PC-3 (cell line): ENCODE results near the gene IFNL1. TPM values are rescaled to one million over a fixed set of nuclear protein-coding genes. Genes with fewer than 3 reads are reported as not detected.

Source experiments
- ATAC-seq: fragments of 200-7000 bp; cut with Tn5 transposase; 2 replicates; pipeline ENCODE4 v1.9.1; 2020; ENCODE audit warnings: mild to moderate bottlenecking, moderate library complexity
- BruUV-seq: library from RNA; stranded (reverse); fragments of 400-500 nt; replicated peaks from 2 replicates; lab custom pipeline; 2021; lab: Mats Ljungman, UMichigan
- CTCF ChIA-PET: fragments of 300-600 bp; sonication (Branson Sonifier 250); formaldehyde crosslinking; loops from one replicate; lab custom pipeline; 2022; ENCODE audit warnings: antibody characterized with exemption; lab: Charles Lee
- POLR2A ChIA-PET: fragments of 300-600 bp; sonication (Branson Sonifier 250); formaldehyde crosslinking; loops from one replicate; lab custom pipeline; 2022; ENCODE audit warnings: antibody characterized with exemption; ENCODE audit not compliant: unreplicated experiment; lab: Charles Lee
- DNase-seq: peaks from one replicate; pipeline ENCODE4 v3.0.0-alpha.2; 2015
- H2AFZ ChIP-seq: fragments of 300-600 bp; sonication (generic); 2 replicates; pipeline ENCODE4 v1.6.0; 2016; ENCODE audit warnings: antibody characterized with exemption, low read length
- H3F3A ChIP-seq: fragments of 300-600 bp; sonication (generic); one replicate; pipeline ENCODE4 v1.6.0; 2017; ENCODE audit warnings: antibody characterized with exemption, low read length, control low read depth, mild to moderate bottlenecking; ENCODE audit not compliant: unreplicated experiment
- H3K27ac ChIP-seq: fragments of 300-600 bp; sonication (generic); 2 replicates; pipeline ENCODE4 v1.5.1; 2016; ENCODE audit warnings: mild to moderate bottlenecking, low read length
- H3K27me3 ChIP-seq: fragments of 300-600 bp; sonication (generic); 2 replicates; pipeline ENCODE4 v1.6.1; 2016; ENCODE audit warnings: low read length, mixed read lengths
- H3K36me3 ChIP-seq: fragments of 300-600 bp; sonication (generic); 2 replicates; pipeline ENCODE4 v1.6.1; 2016; ENCODE audit warnings: low read depth, mixed run types, low read length, mixed read lengths
- H3K4me1 ChIP-seq: fragments of 300-600 bp; sonication (generic); 2 replicates; pipeline ENCODE4 v1.5.1; 2016; ENCODE audit warnings: low read length; ENCODE audit not compliant: insufficient read depth
- H3K4me2 ChIP-seq: fragments of 300-600 bp; sonication (generic); 2 replicates; pipeline ENCODE4 v1.6.0; 2016; ENCODE audit warnings: low read length
- H3K4me3 ChIP-seq: fragments of 300-600 bp; sonication (generic); 2 replicates; pipeline ENCODE4 v1.5.1; 2016; ENCODE audit warnings: mild to moderate bottlenecking, low read length, mixed read lengths
- H3K79me2 ChIP-seq: fragments of 300-600 bp; sonication (generic); 2 replicates; pipeline ENCODE4 v1.6.1; 2017; ENCODE audit warnings: low read length, mixed read lengths
- H3K9ac ChIP-seq: fragments of 300-600 bp; sonication (generic); 2 replicates; pipeline ENCODE4 v1.6.0; 2016; ENCODE audit warnings: mild to moderate bottlenecking, low read length
- H3K9me2 ChIP-seq: fragments of 300-600 bp; sonication (generic); replicated peaks from 2 replicates; pipeline ENCODE4 v1.6.1; 2016; ENCODE audit warnings: mixed run types, low read length, mixed read lengths
- H3K9me3 ChIP-seq: fragments of 300-600 bp; sonication (generic); 2 replicates; pipeline ENCODE4 v1.6.1; 2016; ENCODE audit warnings: low read length, mixed read lengths
- H4K20me1 ChIP-seq: fragments of 300-600 bp; sonication (generic); 2 replicates; pipeline ENCODE4 v1.6.1; 2016; ENCODE audit warnings: low read length, mixed read lengths
- CTCF ChIP-seq: fragments of 300-600 bp; sonication (generic); conservative IDR thresholded peaks from 2 replicates; pipeline ENCODE4 v1.5.1; 2017; ENCODE audit warnings: antibody characterized with exemption, low read depth, mild to moderate bottlenecking, low read length
- EZH2 ChIP-seq: fragments of 300-600 bp; sonication (generic); IDR thresholded peaks from one replicate; pipeline ENCODE4 v1.6.1; 2017; ENCODE audit warnings: antibody characterized with exemption, mild to moderate bottlenecking, low read length; ENCODE audit not compliant: unreplicated experiment
- EZH2phosphoT487 ChIP-seq: fragments of 300-600 bp; sonication (generic); IDR thresholded peaks from 2 replicates; pipeline ENCODE4 v1.6.1; 2018; ENCODE audit warnings: mild to moderate bottlenecking, antibody characterized with exemption, low read length, borderline replicate concordance
- intact Hi-C: fragments of 100-400 bp; cut with micrococcal nuclease; formaldehyde crosslinking; loops from 2 replicates; pipeline ENCODE4 v1.9.0; 2023
- total RNA-seq: library from RNA; depleted of rRNA; stranded (reverse); fragments of >200 nt; gene quantifications from 2 replicates; pipeline ENCODE4 v1.2.3, GENCODE V29; 2014

The IFNL1 gene
- total RNA-seq, 1 experiment from 2014 or later = not detected

- intact Hi-C loops = no loop called here
- Histone ChIP-seq H3K4me3 (no peak overlapping the region), H3K9me3 (no peaks in the 10 kb centered on the region), H3F3A (no peaks in the 10 kb centered on the region), H4K20me1 (no peaks in the 10 kb centered on the region), H2AFZ (no peak overlapping the region), H3K9me2 (no peaks in the 10 kb centered on the region), H3K4me2 (no peak overlapping the region), H3K9ac (no peak overlapping the region), H3K36me3 (no peaks in the 10 kb centered on the region), H3K79me2 (no peaks in the 10 kb centered on the region), H3K27me3 (no peaks in the 10 kb centered on the region), H3K4me1 (no peaks in the 10 kb centered on the region), H3K27ac (no peak overlapping the region)
- POLR2A ChIA-PET = no interaction called here
- no TSS peak for BruUV-seq
- CTCF ChIA-PET = no interaction called here
- ATAC-seq (no peak), DNase-seq (no peak)
- TF ChIP-seq EZH2phosphoT487 (no peak), EZH2 (no peak), CTCF (no peak)
These were observed 38.3 kb downstream of the IFNL1 start for GRCh38 chr19:39334444-39334976.

DNA sequence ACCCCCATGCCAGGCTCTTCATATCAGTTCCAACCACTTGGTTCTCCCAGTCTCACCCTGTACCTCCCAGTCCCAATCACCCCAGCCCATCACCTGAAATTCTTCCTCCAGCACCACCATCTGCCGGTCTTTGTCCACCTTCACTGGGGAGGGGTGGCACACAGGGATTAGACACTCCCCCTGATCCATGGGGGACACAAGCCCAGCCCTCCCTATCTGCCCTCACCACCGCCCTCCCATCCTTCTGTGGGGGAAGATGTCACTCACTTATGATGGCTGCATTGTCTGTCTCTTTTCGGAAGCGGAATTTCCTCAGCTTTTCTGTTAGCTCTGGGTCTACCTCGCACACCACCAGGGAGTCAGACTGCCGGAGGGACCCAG, 39.0 kb downstream of the IFNL1 start:
- Histone ChIP-seq H3K27ac (no peak overlapping the region), H3K9ac (no peak overlapping the region), H3K4me1 (no peaks in the 10 kb centered on the region), H3K4me3 (no peak overlapping the region), H3K36me3 (no peaks in the 10 kb centered on the region), H3K9me3 (no peaks in the 10 kb centered on the region), H3K27me3 (no peaks in the 10 kb centered on the region), H3K4me2 (no peak overlapping the region), H3F3A (no peaks in the 10 kb centered on the region), H2AFZ (no peak overlapping the region), H3K79me2 (no peaks in the 10 kb centered on the region), H4K20me1 (no peaks in the 10 kb centered on the region), H3K9me2 (no peaks in the 10 kb centered on the region)
- DNase-seq (no peak), ATAC-seq (no peak)
- ChIA-PET CTCF (no interaction called here), POLR2A (no interaction called here)
- TF ChIP-seq EZH2 (no peak), EZH2phosphoT487 (no peak), CTCF (no peak)
- BruUV-seq = no TSS peak
- intact Hi-C loops = no loop called here

DNA sequence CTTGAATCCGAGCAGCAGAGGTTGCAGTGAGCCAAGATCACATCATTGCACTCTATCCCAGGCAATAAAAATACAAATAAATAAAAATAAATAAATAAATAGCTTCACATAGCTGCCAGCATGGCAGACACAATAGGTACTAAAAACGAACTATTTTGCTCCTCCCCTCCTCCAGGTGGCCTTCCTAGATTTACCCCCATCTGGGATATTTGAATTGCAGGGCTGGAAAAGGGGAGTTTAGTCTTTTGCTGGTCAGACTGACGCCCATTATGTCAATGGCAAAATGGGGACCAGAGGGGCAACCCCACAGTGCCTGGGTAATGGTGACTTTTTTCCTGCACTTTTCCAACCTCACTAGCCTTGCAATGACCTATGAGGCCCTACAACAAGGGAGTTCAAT, 40.3 kb downstream of the IFNL1 start:
- Histone ChIP-seq H3K4me3 (no peak overlapping the region), H3K79me2 (peaks cover 4% of the 10 kb centered on the region; the same call in 1 of the 2 replicates), H3K9me3 (no peaks in the 10 kb centered on the region), H3K4me2 (no peak overlapping the region), H3K36me3 (no peaks in the 10 kb centered on the region), H3K27ac (no peak overlapping the region), H4K20me1 (no peaks in the 10 kb centered on the region), H3K9me2 (no peaks in the 10 kb centered on the region), H3K9ac (no peak overlapping the region), H3K4me1 (0 out of 2 replicates have a peak, but pooled peaks cover 4% of the 10 kb centered on the region), H3K27me3 (no peaks in the 10 kb centered on the region), H3F3A (no peaks in the 10 kb centered on the region), H2AFZ (no peak overlapping the region)
- TF ChIP-seq EZH2 (no peak), EZH2phosphoT487 (no peak), CTCF (no peak)
- ChIA-PET POLR2A (no interaction called here), CTCF (no interaction called here)
- BruUV-seq = no TSS peak
- ATAC-seq = no peak
- DNase-seq = no peak
- intact Hi-C loops = no loop called here
